Glutamatergic neuron (in vitro differentiated cells): ENCODE data around the gene NEUROD2. TPM values are rescaled to one million over a fixed set of nuclear protein-coding genes. Genes with fewer than 3 reads are reported as not detected.

Source experiments
- DNase-seq: peaks from one replicate; pipeline ENCODE4 v3.0.0; 2022
- H3K27ac Mint-ChIP-seq: one replicate; pipeline ENCODE4 v1.8.0; 2020; ENCODE audit warnings: mild to moderate bottlenecking, mixed read lengths, inconsistent platforms; ENCODE audit not compliant: unreplicated experiment
- H3K27me3 Mint-ChIP-seq: one replicate; pipeline ENCODE4 v1.8.0; 2020; ENCODE audit warnings: mild to moderate bottlenecking, moderate library complexity, mixed read lengths, inconsistent platforms; ENCODE audit not compliant: unreplicated experiment
- H3K36me3 Mint-ChIP-seq: one replicate; pipeline ENCODE4 v1.8.0; 2020; ENCODE audit warnings: mild to moderate bottlenecking, mixed read lengths, inconsistent platforms; ENCODE audit not compliant: unreplicated experiment
- H3K4me1 Mint-ChIP-seq: one replicate; pipeline ENCODE4 v1.8.0; 2020; ENCODE audit warnings: mild to moderate bottlenecking, low read depth, mixed read lengths, inconsistent platforms; ENCODE audit not compliant: unreplicated experiment
- H3K4me3 Mint-ChIP-seq: one replicate; pipeline ENCODE4 v1.8.0; 2020; ENCODE audit warnings: mild to moderate bottlenecking, mixed read lengths, inconsistent platforms; ENCODE audit not compliant: unreplicated experiment
- H3K9me3 Mint-ChIP-seq: one replicate; pipeline ENCODE4 v1.8.0; 2020; ENCODE audit warnings: mild to moderate bottlenecking, moderate library complexity, mixed read lengths, inconsistent platforms; ENCODE audit not compliant: unreplicated experiment
- CTCF ChIP-seq: fragments of 200-600 bp; sonication (generic); IDR thresholded peaks from one replicate; pipeline ENCODE4 v1.5.0; 2021; ENCODE audit not compliant: partially characterized antibody, unreplicated experiment
- total RNA-seq: library from RNA; stranded (reverse); fragmentation: NEBNext Ultra II Directional; extraction: Animal tissue kit (Norgen Biotek cat#: 25700); gene quantifications from one replicate; pipeline ENCODE4 v1.2.1, GENCODE V29; 2021; ENCODE audit not compliant: unreplicated experiment

The NEUROD2 gene
- total RNA-seq, 1 donor from 2014 or later: 6.3 TPM

- no peak for TF ChIP-seq CTCF
- no peak overlapping the region for H3K27ac Mint-ChIP-seq
- H3K4me3 Mint-ChIP-seq: no peak overlapping the region
- no peak for DNase-seq
- H3K4me1 Mint-ChIP-seq: peaks cover 3% of the 10 kb centered on the region
- peaks cover 7% of the 10 kb centered on the region for H3K9me3 Mint-ChIP-seq
- no peaks in the 10 kb centered on the region for H3K36me3 Mint-ChIP-seq
- H3K27me3 Mint-ChIP-seq: peaks cover 8% of the 10 kb centered on the region
These were observed 24.6 kb upstream of the NEUROD2 start for GRCh38 chr17:39632153-39632941.

- H3K27ac Mint-ChIP-seq: no peak overlapping the region
- peaks cover 3% of the 10 kb centered on the region for H3K4me1 Mint-ChIP-seq
- H3K9me3 Mint-ChIP-seq: peaks cover 7% of the 10 kb centered on the region
- DNase-seq: no peak
- no peak for TF ChIP-seq CTCF
- no peak overlapping the region for H3K4me3 Mint-ChIP-seq
- H3K27me3 Mint-ChIP-seq: peaks cover 9% of the 10 kb centered on the region
- H3K36me3 Mint-ChIP-seq: no peaks in the 10 kb centered on the region
These were observed 23.7 kb upstream of the NEUROD2 start for GRCh38 chr17:39631403-39631802.

GRCh38 chr17:39629898-39630297, 22.2 kb upstream of the NEUROD2 start:
- Mint-ChIP-seq H3K4me3 (no peak overlapping the region), H3K27ac (no peak overlapping the region), H3K4me1 (peaks cover 2% of the 10 kb centered on the region), H3K27me3 (peaks cover 15% of the 10 kb centered on the region), H3K36me3 (no peaks in the 10 kb centered on the region), H3K9me3 (peaks cover 5% of the 10 kb centered on the region)
- no peak for TF ChIP-seq CTCF
- DNase-seq: no peak

- H3K9me3 Mint-ChIP-seq: peaks cover 5% of the 10 kb centered on the region
- no peak overlapping the region for H3K4me3 Mint-ChIP-seq
- H3K36me3 Mint-ChIP-seq: no peaks in the 10 kb centered on the region
- peaks cover 17% of the 10 kb centered on the region for H3K27me3 Mint-ChIP-seq
- H3K27ac Mint-ChIP-seq: no peak overlapping the region
- DNase-seq: no peak
- peaks cover 2% of the 10 kb centered on the region for H3K4me1 Mint-ChIP-seq
- no peak for TF ChIP-seq CTCF
These were observed 21.8 kb upstream of the NEUROD2 start for GRCh38 chr17:39629494-39629880.
